GM21526 (cell line): Measurements from ENCODE around the gene TIMP4.
A peak's percentile ranks its signal among the peaks of the same experiment; 100 is the strongest.

Experiments used
- ATAC-seq: cut with Tn5 transposase; IDR thresholded peaks from one replicate; pipeline ENCODE4 v1.9.1; 2021; ENCODE audit warnings: moderate library complexity; ENCODE audit not compliant: unreplicated experiment, low FRiP score

The TIMP4 gene

GRCh38 chr3:12186515-12187286, 28.0 kb upstream of the TIMP4 start:
- no peak for ATAC-seq

DNA sequence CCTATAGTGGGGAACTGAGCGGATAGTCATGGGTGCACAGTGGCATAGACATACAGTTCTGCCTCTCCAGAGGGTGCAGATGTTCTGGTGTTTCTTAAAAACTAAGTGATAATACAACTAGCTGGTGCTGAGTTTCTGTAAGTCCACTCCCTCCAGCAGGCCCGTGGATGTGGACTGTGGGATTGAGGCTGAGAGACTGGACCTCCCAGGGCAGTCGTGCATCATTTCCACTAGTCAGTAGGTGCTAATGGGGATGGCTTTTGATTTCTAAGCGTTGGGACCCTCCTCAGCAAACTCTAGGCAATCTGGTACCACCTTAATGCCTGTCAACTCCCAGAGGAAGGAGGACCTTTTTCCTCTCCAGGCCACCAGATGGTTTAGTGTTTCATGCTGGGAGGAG, 27.3 kb upstream of the TIMP4 start:
- ATAC-seq: no peak

DNA sequence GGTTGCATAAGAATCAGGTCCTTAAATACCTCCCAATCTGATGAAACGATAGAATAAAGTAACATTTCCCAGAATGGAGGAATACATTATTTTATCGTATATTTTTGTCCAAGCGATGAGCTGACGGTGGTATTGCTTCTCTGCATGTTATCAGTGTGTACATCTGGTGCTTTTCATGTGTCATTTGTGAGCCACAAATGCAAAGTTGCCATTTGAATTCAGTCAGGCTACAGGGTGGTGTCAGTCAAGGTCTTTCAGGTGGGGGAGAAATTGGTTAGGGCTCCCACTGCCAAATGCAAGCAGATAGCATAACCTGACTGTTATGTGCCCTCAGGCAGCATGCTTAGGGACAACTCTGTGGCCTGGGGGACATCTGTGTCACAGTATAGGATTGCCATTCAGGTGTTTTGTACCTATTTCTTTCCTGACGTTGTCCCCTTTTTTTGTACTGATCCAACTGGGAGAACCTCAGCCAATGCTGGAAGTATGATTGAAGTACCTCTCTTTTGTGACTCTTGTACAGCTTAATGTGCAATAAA, 26.5 kb upstream of the TIMP4 start:
- ATAC-seq: no peak

DNA sequence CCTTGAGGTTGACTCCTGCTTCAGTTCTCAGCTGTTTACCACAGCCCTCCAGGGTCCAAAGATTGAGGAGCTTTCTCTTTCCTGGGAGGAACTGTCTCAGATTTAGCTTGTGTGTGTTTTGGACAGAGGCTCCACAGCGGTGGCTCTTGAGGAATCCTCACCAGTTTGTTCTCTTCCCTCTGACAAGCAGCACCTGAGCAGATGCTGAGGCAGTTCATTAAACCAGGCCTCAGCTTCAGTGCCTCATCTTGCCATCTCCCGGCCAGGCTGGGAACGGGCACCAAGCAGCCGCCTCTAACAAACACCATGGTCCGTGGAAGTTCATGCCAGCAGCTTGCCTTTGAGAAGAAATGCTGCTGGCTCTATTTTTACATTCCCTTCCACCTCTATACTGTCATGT, 25.8 kb upstream of the TIMP4 start:
- no peak for ATAC-seq

GRCh38 chr3:12182687-12183441, 24.2 kb upstream of the TIMP4 start:
- no peak for ATAC-seq

DNA sequence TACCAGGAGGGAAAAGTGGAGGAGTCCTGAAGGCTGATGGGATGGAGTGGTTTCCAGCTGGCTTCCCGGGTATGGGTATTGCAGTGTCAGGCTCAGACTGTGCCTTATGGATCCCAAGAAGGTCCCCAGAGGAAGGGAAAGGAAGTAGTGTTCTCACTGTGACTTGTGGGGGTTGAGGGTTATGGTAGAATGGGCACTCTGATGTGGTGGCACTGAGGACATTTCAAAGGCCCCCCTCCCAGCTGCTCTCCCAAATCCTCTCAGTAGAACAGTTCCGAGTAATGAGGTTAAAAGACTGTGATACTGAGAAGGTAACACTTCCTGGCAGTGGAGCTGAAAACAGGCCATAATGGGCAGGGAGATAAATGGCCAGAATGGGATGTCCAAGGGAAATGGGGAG, 23.1 kb upstream of the TIMP4 start:
- no peak for ATAC-seq

GRCh38 chr3:12181301-12181700, 22.6 kb upstream of the TIMP4 start:
- ATAC-seq: no peak

DNA sequence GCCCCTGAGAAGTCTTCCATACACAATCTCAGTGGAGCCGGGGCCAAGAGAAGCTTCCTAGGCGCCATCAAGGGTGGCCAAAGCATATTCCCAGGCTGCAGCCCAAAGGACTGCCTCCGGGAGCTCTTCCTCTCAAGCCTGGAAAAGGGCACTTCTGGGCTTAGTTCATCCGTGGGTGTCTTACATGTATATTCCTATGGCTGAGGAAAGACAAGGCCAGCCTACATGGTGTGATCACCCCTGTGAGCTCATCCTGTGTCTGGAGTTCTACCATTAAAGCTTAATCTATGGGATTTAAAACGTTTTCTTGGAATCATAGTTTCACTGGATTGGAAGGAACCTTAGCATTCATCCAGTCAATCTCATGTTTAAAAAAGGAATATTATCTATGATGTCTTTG, 21.9 kb upstream of the TIMP4 start:
- no peak for ATAC-seq

DNA sequence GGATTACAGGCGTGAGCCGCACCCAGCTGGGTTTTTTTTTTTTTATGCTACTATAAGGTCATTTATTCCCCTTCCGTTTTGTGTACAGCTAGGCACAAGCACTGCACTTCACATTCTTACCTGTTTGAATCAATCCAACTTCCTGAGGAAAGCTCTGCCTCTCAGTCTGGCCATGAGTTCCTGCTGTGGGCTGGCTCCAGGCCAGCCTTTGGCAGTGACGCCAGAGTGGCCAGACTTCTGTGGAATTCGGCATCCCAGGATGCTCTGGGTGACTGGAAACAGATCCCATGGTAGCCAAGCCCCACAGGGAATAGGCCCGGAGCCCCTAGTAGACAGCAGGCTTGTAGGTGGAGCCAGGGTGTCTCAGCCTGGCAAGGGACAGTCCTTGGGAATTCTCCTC, 21.5 kb upstream of the TIMP4 start:
- ATAC-seq: no peak

DNA sequence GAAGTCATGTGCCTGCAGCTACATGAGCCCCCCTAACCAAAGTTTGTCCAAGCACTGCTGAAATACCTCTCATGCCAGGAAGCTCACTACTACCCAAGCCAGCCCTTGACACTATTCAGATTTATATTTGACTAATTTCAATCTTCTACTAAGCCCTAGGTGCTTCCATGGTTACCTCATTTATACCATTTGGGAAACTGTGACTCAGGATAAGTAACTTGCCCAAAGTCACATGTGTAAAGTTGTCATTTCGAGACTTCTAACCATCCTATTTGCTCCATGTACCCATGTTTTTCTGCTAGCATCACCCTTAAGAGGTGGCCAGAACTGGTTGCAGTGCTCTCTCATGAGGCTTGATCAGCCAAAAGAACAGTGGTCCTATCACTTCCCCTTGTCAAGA, 20.7 kb upstream of the TIMP4 start:
- no peak for ATAC-seq

DNA sequence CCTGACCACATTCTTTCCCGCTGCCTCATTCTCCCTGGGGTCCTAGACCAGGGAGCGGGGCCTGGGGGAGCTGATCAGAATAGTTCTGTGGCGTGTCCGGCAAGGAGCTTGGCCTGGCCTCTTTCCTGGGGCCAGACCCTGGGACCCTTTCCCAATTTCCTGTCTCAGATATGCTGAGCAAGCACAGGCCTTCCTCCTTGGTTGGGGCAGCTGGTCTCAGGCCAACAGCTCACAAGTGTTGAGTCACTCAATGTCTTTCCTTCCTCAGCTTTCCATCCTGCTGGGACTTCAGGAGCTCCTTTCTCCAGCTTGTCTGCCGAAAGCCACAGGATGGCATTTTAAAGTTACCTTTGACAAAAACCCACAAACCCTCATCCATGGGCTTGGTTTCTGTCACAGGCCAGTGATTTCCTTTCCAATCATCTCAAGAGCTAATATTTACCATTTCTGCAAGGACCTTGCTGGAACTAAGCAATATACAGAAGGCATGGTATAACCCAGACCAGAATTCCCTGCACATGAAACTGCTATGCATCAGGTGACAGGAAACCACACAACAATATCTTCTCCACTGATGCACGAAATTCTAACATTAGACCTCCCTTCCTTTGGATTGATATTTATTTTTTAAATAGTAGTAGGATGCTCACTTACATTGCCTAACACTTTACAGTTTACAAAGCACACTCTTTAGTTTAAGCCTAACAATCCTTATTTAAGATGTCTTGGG, 19.5 kb upstream of the TIMP4 start:
- ATAC-seq: no peak

- no peak for ATAC-seq
Observed at GRCh38 chr3:12177126-12177525, 18.4 kb upstream of the TIMP4 start.

- peak; percentile 65 for ATAC-seq
Observed at GRCh38 chr3:12175844-12176453, 17.2 kb upstream of the TIMP4 start.

DNA sequence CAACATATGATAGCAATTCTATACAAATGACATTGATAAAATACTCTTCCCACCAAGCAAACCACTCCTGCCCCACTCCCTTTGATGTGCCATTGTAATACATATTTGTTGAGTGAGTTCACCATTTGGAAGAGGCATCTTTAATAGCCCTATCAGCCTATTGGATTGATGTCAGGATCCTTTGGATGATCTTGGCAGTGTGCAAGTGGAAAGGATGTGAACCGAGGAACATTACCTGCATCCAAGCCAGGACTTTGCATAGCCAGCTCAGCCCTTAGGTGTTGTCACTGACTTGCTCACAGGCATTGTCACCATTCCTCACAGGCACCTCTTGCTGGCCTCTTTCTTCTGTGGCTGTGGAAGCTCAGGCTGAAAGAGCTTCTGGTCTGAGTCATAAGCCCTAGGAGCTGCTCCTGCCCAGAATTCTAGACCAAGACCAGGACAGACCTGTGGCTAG, 16.5 kb upstream of the TIMP4 start:
- no peak for ATAC-seq

DNA sequence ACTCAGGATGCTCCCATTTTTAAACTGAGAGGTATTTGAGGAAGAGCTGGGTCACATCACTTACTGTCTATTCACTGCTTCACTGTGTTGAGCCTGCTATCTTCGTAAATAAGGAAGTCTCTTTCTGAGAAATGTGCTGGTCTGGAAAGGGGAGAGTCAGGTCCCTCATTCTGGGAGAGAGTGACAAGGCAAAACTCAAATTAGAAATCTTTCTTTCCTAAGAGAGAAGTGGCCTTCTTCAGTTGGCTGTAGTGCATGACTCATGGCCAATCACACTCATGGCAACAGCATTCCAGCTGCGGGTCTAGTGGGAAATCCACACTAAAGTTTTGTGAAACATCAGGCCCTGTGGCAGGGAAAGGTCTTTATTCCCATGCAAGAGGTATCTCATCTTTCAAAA, 11.5 kb upstream of the TIMP4 start:
- ATAC-seq: no peak

GRCh38 chr3:12165909-12166308, 7.2 kb upstream of the TIMP4 start:
- no peak for ATAC-seq

DNA sequence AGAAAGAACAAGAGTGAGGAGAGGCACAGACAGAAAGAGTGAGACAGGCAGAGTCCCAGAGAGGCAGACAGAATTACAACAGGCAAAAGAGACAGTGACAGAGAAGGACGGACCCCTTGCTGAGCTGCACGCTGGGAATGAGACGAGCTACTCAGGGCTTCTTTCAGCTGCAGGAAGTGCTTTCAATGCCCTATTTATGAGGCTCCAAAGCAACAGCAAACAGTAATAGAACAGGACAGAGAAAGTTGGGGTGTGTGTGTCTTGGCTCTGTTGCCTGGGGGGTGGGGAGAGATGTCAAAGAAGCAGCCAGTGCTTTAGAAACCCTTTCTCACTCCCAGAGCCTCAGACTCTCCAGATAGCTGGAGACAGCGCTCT, 502 bp upstream of the TIMP4 start:
- no peak for ATAC-seq

DNA sequence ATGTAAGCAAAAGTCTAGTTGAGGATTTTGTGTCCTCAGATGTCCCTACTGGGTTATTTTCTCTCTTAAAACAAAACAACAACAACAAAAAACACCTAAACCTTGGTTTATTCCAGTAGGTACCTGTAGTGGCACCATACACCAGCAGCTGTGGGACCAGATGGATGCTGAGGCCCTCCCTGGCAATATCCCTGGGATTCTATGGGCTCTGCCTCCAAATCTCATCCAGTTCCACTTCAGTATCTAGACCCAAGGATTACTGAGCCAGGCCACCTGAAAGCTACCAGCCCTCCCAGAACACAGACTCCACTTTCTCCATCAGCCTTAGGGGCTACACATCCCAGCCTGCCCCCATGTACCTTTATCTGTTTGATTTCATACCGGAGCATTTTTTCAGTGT, 1.7 kb downstream of the TIMP4 start:
- no peak for ATAC-seq

DNA sequence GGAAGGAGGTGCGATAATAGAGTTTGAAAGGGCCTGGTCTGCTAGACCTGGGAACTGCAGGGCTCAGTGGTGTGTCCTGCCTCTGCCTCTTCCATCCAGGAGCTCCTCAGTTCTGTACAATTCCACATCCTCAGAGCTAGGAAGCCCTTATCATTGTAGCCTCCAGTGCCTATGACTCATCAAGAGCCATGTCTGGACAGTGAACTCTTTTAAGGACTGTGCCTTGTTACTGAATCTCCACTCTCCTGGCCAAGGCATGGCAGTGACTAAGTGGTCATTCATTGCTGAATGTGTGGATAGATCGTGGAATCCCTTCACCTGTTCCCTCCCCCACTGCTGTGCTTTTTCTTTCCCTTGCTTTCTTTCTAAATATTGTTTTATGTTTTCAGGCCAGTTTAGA, 2.9 kb downstream of the TIMP4 start:
- ATAC-seq: no peak

DNA sequence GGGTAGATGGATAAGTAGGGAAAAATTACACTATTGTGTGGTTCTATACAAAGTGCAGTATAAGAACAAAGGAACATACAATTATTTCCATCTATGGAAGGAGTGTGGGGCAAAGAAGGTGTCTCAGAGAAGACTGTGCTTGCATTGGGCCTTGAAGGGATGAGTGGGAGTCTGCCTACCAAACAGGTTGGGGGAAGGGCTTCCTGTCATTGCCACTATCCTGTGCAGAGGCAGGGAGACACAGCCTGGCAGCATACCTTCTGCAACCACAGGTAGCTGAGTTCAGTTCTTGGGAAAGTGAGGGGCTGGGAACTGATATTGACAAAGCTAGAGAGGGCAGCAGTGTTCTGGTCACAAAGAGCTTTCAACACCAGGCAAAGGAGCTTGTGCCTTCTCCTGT, 3.4 kb downstream of the TIMP4 start:
- no peak for ATAC-seq

DNA sequence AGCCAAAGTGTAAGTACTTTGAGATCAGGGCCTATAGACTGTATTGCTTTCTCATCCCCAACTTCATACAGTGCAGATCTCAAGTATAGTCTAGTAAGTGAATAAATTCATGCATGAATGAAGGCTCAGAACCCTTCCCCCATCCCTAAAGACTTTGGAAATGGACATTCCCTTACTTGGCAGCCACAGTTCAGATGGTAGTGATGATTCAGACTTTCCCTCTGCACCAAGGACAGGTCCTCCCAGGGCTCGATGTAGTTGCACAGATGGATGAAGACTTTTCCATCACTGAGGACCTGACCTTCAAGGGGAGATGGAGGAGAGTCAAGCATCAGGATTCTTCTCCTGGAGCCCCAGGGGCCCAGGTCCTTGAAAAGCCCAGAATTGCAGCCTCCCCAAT, 4.6 kb downstream of the TIMP4 start:
- ATAC-seq: no peak
